NCI-H69 (cell line): Measurements from ENCODE around the gene CRMP1.

Experiments used
- DNase-seq: peaks from one replicate; lab custom pipeline; 2025; lab: John Stamatoyannopoulos, UW

CRMP1 gene

DNA sequence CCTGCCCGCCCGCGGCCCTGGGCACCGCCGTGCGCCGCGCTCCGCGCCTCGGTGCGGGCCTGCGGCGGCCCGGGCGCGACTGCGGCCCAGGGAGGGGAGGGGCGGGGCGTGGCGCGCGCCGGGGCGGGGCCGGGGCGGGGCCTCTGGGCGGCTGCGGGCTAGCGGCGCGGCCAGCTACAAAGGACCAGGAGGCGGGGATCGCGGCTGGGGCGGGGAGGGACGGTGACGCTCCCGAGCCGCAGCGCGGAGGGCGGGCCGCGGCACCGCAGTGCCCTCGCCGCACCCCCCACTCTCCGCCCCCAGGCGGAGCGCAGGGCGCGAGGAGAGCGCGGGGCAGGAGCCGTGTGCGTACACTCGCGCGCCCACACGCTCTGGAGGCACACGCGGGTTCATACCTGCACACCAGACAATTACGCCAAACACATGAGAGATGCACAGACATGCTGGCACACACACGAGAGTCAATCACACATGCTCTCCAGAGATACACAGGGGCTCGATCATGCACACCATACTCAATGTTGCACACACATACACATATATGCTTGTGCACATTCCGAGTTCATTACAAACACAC, at the start of gene CRMP1:
Gene CRMP1, minus strand, starts transcription at position 83 of the 577 bp plus-strand sequence. CDS start 117 bp downstream, outside the sequence.
- DNase-seq: no peak

GRCh38 chr4:5941601-5942000, 48.7 kb upstream of the CRMP1 start:
- DNase-seq: peak; percentile 22

DNA sequence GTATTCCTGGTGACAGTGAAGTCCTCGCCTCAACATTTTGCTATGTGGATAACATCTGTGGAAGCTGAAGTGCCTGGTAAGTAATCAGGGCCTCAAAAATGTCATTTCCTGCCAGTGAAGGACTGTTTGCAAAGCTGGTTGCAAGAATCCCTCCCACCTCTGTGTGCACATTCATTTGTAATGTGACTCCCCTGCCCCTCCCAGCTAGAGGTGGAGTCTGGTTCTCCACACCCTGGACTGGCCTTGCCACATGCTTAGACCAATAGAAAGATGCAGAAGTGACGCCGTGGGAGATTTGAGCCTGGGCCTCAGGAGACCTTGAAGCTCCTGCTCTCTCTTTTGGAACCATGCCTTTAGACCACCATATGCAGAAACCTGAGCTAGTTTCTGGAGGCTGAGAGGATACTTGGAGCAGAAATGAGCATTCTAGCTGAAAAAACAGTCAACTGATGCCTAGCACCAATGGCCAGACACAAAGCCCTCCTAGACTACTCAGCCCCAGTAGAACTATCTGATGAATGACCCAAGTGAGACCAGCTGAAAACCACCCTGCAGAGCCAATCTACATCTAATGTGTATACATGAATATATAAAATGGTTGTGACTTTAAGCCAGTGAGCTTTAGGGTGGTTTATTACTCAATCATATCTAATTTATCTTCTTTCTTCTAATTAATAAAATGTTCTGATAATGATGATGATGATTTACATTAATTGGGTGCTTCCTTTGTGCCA, 47.8 kb upstream of the CRMP1 start:
- DNase-seq: peak; percentile 94

DNA sequence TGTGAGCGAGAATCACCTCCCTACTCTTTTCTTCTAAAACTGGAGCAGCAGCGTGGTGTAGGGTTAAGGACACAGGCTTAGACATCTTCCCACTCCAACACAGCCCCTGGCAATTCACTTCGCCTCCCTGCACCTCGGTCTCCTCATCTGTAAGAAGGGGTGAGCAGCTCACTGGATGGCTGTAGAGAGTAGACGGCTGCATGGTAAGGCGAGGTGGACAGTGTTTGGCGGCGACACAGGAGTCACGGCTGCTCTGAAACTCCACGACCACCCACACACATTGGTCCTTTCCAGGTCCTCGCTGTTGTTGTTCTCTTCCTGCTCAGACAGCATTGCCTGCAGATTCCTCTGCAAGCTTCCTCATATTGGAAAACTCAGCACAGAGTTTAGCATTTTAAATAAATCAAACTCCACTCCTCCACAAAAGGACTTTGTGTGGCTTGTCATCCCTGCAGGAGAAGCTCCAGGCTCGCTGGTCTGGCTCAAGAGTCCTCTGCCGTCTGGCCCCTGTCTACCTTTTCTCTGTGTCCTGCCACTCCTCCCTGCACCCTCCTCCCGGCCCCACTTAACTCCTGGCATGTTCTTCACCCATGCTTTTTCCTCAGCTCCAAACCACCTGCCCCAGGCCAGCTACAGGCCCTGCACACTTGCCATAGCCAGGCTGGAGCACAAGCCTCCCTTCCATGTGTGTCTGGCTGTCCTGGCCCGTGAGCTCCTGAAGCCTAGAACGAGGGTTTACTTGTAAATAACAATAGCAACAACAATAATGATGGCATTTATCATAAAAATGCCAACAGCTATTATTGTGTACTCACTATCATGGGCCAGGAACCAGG, 41.3 kb upstream of the CRMP1 start:
- DNase-seq: no peak

- DNase-seq: peak; percentile 86
Observed at GRCh38 chr4:5933116-5933515, 40.2 kb upstream of the CRMP1 start.

DNA sequence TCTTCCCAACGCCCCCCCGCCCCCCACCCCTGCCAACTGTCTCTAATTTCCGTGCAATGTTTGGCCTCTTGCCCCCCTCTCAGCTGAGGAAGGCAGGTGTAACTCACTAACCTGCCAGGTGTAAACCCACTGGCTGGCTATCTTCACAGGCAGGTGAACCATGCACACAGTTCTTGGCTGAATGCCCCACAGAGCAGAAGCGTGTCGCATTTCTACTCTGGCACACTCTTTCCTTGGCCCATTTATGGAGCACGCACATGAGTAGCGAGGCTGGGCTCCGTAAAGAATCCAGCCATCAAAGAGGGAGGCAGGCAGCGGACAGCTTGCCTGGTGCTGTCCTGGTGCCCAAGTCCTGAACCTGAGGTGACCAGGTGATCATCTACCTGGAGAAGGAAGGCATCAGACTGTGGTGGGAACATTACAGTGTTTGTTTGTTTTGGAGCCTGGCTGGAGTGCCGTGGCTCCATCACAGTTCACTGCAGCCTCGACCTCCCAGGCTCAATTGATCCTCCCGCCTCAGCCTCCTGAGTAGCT, 39.2 kb upstream of the CRMP1 start:
- DNase-seq: peak; percentile 90

GRCh38 chr4:5931526-5931925, 38.6 kb upstream of the CRMP1 start:
- no peak for DNase-seq

- no peak for DNase-seq
Observed at GRCh38 chr4:5930876-5931275, 38.0 kb upstream of the CRMP1 start.

DNA sequence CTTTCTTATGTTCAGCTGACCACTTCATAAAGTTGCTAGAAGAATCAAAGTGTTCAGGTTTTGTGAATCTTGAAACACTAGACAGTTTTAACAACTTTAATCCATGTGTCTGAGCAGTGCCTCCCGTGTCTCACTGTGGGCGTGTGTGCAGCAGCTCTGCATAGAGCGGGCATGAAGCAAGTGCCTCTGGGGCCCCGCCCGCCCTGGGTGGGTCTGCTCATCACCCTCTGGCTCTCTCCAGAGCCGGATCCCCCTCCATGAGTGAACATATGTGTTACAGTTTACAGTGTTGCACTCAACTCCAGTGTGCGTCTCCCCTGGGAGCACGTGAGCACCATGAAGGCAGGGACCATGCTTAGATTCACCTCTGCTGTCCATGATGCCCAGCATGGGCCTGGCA, 37.6 kb upstream of the CRMP1 start:
- DNase-seq: no peak

- no peak for DNase-seq
Observed at GRCh38 chr4:5928844-5929420, 36.0 kb upstream of the CRMP1 start.

GRCh38 chr4:5928274-5928673, 35.4 kb upstream of the CRMP1 start:
- peak; percentile 21 for DNase-seq

- DNase-seq: no peak
Observed at GRCh38 chr4:5927747-5928146, 34.9 kb upstream of the CRMP1 start.

DNA sequence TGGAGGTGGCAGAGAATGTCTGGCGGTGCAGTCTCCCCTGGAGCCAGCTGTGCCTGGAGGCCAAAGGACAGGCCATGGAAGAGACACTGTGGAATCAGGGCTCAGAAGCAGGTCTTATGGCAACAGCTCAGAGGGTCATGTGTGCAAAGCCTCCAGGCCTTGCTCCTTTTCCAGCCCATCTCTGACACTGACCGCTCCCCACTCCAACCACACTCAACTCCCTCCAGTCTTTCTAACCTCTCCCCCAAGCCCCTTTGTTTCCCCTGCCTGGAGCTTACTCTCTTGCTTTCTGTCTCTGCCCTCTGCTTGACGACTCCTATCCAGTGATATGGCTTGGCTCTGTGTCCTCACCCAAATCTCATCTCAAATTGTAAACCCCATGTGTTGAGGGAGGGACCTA, 34.2 kb upstream of the CRMP1 start:
- DNase-seq: no peak

DNA sequence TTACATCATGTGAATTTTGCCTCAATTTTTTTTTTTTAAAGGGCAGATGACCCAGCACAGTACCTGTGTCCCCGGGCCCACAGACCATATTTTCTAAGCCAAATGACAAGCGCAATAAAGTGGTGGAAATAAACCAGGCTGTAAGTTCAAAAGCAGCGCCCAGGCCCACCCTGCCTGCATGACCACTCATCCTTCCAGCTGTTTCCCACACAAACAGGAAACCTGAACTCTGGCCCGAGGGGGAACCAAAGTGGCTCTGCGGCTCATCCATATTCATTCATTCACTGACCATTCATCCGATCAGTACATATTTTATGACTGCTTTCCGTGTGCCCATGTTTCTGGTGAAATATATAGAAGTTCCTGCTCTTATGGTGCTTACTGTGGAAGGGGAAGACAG, 33.7 kb upstream of the CRMP1 start:
- DNase-seq: no peak

- DNase-seq: no peak
Observed at GRCh38 chr4:5925419-5926200, 32.7 kb upstream of the CRMP1 start.

DNA sequence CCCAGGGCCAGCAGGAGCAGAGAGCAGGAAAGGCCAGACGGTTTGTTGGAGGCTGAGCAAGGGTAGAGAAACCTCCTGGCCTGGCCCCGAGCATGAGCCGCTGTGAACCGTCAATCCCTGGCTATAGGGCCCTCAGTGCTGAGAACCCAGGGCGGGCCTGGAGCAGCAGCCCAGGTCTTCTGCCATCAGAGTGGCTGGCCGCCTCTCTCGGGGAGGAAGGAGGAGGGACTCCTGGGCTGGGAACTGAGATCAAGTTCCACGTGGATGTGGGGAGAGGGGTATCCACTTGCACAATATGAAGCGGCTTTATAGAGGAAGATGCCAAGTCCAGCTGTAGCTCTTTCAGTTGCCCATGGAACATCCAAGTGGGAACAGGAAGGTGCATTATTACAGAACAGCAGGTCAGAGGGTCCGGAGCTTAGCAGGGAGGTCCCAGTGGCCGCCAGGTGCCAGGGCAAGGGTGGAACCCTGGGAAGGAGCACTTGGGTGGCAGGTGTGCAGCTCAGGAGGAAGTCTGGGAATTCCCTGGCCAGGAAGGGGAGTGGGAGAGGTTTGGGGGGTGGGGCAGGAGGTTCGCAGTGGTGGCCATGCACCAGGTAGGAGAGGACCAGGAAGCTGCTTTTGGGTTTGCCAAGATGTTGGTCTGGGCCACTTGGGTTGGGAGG, 31.7 kb upstream of the CRMP1 start:
- no peak for DNase-seq

DNA sequence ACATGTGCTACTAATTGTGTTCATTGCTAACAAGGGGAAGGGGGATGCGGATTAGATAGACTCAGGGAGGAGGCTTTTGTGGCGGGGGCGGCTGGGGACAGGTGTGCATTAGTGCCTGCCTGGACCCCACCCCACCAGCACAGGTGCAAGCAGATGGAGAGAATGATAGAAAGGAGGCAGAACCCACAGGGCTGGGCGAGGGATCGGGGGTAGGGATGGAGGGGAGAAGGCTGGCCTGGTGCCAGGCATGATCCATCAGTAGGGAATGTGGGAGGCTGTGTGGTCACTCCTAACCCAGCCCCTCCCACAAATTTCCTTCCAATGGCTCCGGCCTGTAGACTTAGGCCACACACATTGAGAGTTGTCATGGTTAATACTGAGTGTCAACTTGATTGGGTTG, 30.5 kb upstream of the CRMP1 start:
- DNase-seq: peak; percentile 52

DNA sequence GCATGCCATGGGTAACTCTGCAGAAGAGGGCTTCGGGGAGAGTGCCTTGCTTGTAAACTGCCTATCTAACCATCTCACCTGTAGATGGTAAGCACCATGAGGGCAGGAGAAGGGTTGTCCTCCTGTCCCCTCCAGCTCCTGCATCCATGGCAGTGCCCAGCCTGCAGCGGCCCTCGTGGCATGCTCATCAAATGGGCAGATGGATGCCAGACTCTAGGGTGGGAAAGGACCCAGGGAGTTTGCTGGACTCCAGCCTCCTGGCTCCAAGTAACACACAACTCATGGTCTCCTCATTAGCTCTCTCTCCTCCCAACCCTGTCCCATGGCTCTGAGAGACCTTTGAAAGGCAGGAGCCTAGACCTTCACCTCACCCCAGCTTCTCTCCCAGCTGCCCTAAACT, 29.7 kb upstream of the CRMP1 start:
- no peak for DNase-seq

- no peak for DNase-seq
Observed at GRCh38 chr4:5921981-5922380, 29.1 kb upstream of the CRMP1 start.

DNA sequence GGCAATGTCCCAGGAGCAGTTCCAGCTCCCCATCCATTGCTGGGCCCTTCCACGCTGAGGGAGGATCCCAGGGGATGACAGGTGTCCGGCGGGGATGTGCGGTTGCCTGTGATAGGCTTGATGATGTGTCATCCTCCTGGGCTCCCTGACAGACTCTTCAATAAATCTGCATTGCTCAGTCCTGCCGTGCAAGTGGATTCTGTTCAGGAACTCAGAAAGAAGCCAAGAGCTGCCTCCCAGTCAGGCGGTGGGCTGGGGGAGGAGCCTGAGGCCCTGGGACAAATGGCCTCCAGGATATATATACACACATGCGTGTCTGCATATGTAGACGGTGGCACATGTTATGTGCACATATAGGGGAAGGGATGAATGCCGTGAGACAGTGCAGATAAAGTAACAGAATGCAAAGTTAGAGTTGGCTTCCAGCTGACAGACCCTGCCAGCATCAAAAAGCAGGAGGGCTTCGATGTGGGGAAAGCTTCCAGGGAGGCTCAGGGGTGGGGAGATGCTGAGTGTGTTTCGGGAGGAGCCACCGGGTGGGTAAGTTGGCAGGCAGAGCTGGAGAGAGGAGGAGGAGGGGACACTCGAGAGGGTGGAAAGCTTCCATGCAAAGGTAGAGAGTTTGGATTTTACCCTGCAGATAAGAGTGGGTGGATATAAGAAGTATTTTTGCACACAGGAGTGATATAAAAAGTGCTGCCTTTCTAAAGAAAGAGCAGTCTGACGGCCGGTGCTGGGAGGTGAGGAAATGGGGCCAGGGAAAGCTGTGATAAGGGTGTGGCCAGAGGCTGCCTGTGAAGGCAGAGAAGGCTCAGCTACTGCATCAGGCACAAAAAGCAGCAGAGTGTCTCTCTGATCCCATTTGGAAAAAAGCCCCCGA, 28.5 kb upstream of the CRMP1 start:
- DNase-seq: peak; percentile 21
